HuH-7.5 (cell line): Measurements from ENCODE around the gene SLC38A2.

ENCODE experiments used
- DNase-seq: peaks from one replicate; pipeline ENCODE4 v3.0.0; 2011; ENCODE audit warnings: low spot score

SLC38A2 gene

DNA sequence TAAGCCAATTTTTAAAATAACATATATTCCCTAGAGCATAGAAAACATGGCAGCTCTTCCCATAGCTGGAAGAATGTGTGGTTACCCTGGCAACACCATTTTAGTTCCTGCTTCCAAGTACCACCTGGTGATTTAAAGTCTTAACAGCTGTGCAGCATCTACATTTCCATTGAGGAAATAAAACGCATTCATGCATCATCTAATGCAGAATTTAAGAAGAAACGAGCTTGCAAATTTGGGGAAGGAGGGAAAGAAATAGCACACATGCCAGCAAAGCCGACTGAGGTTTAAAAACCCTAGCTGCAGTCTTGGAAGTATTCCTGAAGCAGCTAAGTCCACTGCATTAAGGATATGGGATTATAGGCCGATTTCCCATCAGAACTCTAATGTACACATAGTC lies 22.8 kb upstream of the SLC38A2 start:
- DNase-seq: no peak

GRCh38 chr12:46391630-46392029 lies 19.1 kb upstream of the SLC38A2 start:
- DNase-seq: no peak

- DNase-seq: no peak
Measured at GRCh38 chr12:46390881-46391280, 18.3 kb upstream of the SLC38A2 start.

GRCh38 chr12:46390304-46390703 lies 17.7 kb upstream of the SLC38A2 start:
- no peak for DNase-seq

GRCh38 chr12:46389031-46389616 lies 16.6 kb upstream of the SLC38A2 start:
- no peak for DNase-seq

DNA sequence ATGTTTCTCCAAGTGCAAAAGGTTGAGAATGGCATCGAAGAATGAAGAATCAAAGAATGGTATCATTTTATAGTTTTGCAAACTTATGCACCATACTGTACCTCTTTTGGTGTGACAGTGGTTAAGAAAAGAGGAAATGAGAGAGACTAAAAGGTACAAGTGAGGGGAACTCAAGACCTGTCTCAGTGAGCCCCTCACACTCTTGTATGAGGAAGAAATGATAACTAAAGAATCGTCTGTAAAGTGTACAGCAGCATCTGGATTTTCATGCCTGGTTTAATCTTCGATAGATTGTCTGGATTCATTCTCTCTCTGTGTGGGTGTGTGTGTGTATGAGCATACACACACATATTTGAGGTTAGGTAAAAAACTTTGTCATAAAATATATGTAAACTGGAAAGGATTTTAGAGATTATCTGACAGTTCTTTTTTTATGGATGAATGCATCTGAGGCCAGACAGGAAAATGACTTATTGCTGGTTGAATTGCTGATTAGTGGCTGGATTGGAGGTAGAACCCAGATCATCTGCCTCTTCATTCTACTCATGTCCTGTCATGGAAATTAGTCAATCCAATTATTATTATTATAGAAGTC lies 16.0 kb upstream of the SLC38A2 start:
- DNase-seq: no peak

DNA sequence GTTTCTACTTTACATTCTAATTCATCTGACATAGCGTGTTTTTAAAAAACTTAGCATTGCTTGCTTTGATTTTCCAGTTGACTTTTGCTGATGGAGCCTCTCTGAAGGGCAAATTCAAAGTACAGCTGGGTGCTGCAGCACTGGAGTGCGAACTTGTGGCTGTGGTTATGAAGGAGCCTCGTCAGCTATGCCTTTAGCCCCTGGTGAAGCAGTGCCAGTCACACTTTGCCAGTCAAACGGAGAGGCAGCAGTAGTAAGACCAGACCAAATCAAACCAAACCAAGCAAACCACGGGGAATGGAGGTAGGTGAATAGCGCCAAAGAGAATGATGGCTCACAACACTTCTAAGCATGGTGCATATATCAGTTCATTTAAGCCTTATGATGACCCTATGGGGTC lies 15.1 kb upstream of the SLC38A2 start:
- DNase-seq: no peak

GRCh38 chr12:46386877-46387629 lies 14.5 kb upstream of the SLC38A2 start:
- DNase-seq: no peak

DNA sequence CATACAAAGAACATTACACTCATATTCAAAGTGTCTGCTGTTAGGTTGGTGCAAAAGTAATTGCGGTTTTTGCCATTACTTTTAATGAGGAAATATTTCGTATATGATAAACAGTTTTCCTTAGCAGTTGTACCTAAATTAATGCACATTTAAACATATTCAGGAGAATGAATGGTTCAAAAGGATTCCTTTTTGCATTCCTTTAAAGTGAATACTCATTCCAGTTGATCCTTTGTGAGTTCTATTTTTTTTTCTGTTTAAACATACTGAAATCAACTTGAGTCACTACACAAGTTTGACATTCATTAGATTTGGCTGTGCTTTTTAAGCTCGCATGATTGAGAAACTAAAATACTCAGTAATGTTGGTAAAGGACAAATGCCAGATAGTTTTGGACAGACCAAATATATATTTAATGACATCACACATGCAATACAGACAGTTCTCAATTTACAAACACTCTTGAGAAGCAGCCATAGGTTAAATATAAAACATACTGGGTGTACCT lies 13.8 kb upstream of the SLC38A2 start:
- no peak for DNase-seq

DNA sequence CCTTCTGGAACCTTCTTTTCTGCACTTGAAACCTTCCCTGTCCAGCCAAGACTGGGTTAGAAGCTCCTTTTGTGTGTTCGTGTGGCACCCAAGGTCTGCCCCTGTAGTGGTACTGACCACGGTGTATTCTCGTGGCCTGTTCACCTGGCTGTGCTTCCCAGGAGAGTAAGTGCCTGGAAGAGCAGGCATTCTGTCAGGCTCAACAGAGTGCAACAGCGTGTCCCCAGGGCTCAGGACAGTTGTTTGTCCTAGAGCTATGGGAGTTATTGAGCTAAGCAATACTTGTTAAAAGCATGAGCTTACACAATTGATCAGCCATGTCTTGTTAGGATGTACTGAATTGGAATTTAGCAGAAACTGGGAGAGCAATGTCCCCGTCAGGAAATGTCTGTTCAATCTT lies 12.9 kb upstream of the SLC38A2 start:
- DNase-seq: no peak

DNA sequence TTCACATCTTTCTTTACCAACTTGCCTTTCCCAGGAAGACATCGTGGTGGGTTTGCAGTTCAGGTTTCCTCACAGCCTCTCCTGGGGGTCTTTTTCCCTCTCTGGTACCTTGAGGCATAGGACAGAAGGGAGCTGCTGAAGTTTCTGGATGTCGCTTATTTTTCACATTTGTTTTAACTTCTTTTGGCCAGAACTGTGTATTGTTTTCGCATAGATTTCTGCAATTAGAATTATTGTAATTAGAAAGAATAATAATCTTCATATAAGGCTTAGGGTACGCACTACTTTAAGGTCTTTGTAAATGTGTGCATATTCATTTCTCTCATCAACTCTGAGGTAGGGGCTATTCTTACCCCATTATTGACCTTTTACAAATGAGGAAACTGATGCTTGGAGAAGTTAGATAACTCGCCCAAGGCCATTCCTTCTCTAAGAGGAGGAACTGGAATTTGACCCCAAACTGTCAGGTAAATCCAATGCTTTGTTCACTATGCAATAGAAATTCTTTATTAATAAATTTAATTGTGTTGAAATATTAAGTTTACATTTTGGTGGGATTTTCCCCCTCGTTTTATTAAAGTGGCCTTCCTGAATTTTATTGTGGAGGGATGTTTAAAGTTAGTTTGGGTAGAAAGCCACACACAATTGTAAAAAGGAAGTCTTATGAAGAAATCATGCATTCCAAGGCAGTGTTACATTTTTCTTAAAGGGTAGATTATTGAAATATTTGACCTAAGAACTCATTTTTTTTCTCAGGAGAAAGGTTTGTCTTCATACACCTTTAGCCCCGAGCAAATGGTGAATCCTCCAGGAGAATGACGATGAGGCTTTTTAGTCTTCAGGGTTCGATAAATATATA lies 12.1 kb upstream of the SLC38A2 start:
- no peak for DNase-seq

GRCh38 chr12:46383654-46384450 lies 11.3 kb upstream of the SLC38A2 start:
- no peak for DNase-seq

GRCh38 chr12:46382964-46383653 lies 10.5 kb upstream of the SLC38A2 start:
- DNase-seq: peak; percentile 77

DNA sequence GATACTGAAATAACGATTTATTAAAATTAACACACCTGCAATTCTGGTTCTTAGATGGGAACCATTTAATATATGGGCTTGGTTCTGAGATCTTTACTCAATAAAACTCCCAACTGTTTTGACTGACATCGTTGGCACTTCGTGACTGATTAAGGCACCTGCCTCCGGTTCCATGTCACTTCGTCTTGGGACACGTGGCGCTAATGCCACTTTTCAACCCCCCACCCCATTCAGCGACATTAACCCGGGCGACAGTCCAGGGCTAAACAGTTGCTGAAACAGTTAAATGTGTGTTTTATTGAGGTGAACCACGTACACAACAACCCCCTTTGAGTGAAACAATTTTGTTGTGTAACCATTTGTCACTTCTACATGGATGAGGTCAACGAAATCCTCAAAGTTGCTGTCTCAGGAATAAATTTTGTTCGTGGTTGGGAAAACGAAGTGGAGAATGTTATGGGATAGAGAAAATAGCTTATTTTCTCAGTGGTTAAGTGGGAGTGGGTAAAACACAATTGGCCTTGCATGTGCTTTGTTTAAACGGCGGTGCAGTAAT lies 9.9 kb upstream of the SLC38A2 start:
- no peak for DNase-seq

GRCh38 chr12:46380881-46381280 lies 8.3 kb upstream of the SLC38A2 start:
- DNase-seq: no peak

DNA sequence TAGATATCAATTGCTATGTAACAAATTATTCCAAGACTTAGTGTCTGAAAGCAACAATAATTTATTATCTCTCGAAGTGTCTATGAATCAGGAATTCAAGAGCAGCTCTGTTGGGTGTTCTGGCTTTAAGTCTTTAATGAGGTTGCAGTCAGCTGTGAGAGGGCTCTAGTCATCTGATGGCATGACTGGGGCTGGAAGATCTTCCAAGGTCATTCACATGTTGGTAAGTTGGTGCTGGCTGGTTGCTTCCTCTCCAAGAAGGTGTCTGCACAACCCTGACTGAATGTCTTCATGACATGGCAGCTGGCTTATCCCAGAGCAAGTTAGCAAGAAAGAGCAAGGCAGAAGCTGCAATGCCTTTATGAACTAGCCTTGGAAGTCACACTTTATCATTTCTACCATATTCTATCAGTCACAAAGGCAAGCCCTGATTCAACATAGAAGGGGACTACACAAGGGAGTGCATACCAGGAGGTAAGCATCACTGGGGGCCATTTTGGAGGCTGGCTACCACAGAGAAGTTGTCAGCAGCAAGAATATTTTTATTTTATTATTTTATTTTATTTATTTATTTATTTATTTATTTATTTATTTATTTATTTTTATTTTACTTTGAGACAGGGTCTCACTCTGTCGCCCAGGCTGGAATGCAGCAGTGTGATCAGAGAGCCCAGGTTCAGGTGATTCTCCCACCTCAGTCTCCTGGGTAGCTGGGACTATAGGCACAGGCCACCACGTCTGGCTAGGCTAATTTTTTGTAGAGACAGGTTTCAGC lies 7.6 kb upstream of the SLC38A2 start:
- DNase-seq: no peak

- DNase-seq: no peak
Measured at GRCh38 chr12:46379352-46379751, 6.8 kb upstream of the SLC38A2 start.

- DNase-seq: no peak
Measured at GRCh38 chr12:46378530-46378929, 6.0 kb upstream of the SLC38A2 start.

DNA sequence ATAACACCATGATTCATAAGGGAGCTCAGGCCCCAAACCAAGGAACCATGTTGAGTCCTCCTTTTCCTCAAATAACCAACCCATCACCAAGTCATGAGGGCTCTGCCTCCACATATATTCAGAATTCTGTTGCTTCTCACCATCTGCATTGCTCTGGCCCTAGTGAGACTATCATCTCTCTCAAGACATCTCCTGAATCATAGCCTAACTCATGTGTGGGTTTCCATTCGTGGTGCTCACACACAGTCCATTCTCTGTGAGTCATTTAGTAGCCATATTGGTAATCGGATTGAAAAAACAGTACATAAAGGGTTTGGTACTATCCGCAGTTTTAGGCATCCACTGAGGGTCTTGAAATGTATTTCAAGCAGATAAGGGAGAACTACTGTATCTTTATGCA lies 5.1 kb upstream of the SLC38A2 start:
- DNase-seq: no peak

- DNase-seq: no peak
Measured at GRCh38 chr12:46376579-46376978, 4.0 kb upstream of the SLC38A2 start.
